ENCODE measurements around the gene RHEBL1. TPM values are rescaled to one million over a fixed set of nuclear protein-coding genes. Genes with fewer than 3 reads are reported as not detected.

Gene RHEBL1
- total RNA-seq, 2 experiments from 2014 or later: 14.8 to 15.8 TPM

DNA sequence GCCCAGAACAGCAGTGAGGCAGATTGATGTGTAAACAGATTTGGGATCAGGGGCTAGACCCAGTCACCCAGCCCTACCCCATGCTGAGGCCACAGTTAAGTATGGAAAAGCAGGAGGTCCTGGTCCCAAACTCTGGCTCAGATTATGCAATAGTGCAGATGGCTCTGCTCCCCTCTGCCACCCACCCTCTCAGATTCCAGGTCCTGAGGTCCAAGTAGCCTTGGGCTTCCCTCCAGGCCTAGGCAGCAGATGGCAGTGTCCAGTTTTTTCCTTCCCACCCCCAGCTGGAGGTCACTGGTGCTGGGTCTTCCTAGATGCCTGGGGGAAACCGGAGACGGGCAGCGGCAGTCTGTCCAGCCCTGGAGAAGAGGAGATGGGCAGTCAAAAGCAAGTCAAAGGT is 27.6 kb upstream of the RHEBL1 start:
- ChIA-PET POLR2A (interaction anchor here (1.6 to 9.1 kb wide), 3 partner anchors 9 to 34 kb away, joined by 8 to 81 read pairs (median 9); partner anchors contain the start of genes LMBR1L and TUBA1B), CTCF (interaction anchor here (0.6 to 5.4 kb wide), 9 partner anchors 10 to 241 kb away, joined by 3 to 112 read pairs (median 14); partner anchors contain the start of genes LMBR1L, RHEBL1, TUBA1B and WNT1)
- H3K27ac Mint-ChIP-seq: no peak overlapping the region
- no peaks in the 10 kb centered on the region for H3K9me3 Mint-ChIP-seq
- H3K4me3 Mint-ChIP-seq: no peak overlapping the region
- no peak for DNase-seq
- peaks cover 47% of the 10 kb centered on the region for H3K36me3 Mint-ChIP-seq (ENCODE audit: low read depth)
- H3K27me3 Mint-ChIP-seq: peaks cover 31% of the 10 kb centered on the region
- H3K4me1 Mint-ChIP-seq: peaks cover 19% of the 10 kb centered on the region

DNA sequence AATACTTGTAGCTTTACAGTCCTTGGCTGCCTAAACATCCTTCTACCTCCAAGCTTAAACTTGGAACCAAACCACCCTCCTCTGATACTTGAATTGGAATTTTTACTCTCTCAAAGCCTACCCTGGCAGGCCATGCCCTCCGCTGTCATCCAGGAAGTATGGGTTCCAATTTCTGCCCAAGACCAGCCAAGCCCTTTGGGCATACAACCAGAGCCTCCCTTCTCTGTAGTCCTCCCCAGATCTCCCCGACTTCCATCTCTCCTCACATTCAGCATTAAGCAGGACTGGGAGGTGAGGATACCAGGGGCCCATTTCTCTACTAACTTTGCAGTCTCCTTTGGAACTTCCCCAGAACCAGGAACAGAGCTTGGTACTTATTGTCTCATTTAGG is 25.2 kb upstream of the RHEBL1 start:
- Mint-ChIP-seq H3K4me3 (no peak overlapping the region), H3K4me1 (peaks cover 42% of the 10 kb centered on the region), H3K27me3 (peaks cover 52% of the 10 kb centered on the region), H3K36me3 (ENCODE audit: low read depth) (peaks cover 29% of the 10 kb centered on the region), H3K9me3 (no peaks in the 10 kb centered on the region), H3K27ac (no peak overlapping the region)
- CTCF ChIA-PET: interaction anchor here (0.8 to 5.0 kb wide), 7 partner anchors 11 to 98 kb away, joined by 3 to 55 read pairs (median 5); partner anchors contain the start of genes DDN and LMBR1L
- POLR2A ChIA-PET: interaction anchor here (0.8 to 4.5 kb wide), 10 partner anchors 14 to 228 kb away, joined by 3 to 26 read pairs (median 5); partner anchors contain the start of genes LMBR1L, RHEBL1, TROAP and TUBA1B
- DNase-seq: no peak

DNA sequence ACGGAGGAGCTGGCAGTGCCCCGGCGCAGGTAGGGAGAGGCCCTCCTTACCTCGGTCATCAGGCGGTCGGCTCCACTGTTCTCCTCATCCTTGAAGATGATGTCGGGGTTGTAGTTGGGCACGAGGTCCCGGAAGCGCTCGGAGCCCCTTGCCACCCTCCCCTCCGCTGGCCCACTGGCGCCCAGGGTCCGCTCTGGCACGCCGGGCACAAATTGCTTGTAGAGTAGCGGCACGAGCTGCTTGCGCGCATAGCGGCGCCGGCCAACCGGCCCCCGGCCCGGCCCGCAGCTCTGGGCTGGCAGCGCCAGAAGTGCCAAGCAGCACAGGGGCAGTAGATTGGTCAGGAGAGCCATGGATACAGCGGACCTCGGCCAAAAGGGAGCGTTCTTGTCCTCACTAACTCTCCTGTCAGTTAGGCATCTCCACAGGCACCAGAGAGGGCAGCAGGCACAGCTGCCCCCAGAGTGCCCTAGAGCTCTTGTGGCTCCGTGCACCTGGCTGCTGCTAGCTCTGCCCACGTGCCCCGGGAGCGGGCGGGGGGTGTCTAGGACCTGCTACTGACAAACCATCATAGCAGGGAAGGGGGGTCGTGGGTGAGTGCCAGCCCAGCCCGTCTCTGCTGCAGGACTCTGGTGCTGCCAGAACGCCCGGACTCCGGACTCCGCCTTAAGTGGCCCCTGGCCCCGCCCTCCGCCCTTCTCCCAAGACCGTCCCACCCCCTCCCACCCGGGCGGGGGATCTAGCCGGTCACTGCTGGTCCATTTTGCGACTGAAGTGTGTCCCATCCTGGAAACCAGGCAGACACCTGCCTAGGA is 24.6 kb upstream of the RHEBL1 start, which contains the start of gene DHH:
Gene DHH (minus strand): TSS at position 642 of the 815 bp plus-strand sequence. CDS start 289 bp downstream, at position 353.
- Mint-ChIP-seq H3K4me3 (peak within 1 kb of the TSS; percentile 10), H3K9me3 (no peaks in the 10 kb centered on the region), H3K27me3 (peaks cover 55% of the 10 kb centered on the region), H3K4me1 (peaks cover 46% of the 10 kb centered on the region), H3K36me3 (ENCODE audit: low read depth) (peaks cover 25% of the 10 kb centered on the region), H3K27ac (no peak within 1 kb of the TSS)
- ChIA-PET POLR2A (interaction anchor here (0.8 to 4.5 kb wide), 12 partner anchors 14 to 229 kb away, joined by 3 to 26 read pairs (median 5); partner anchors contain the start of genes KMT2D, LMBR1L, RHEBL1 and TROAP), CTCF (interaction anchor here (0.6 to 5.0 kb wide), 9 partner anchors 11 to 97 kb away, joined by 3 to 55 read pairs (median 5); partner anchors contain the start of genes DDN, LMBR1L and RHEBL1)
- no peak for DNase-seq

DNA sequence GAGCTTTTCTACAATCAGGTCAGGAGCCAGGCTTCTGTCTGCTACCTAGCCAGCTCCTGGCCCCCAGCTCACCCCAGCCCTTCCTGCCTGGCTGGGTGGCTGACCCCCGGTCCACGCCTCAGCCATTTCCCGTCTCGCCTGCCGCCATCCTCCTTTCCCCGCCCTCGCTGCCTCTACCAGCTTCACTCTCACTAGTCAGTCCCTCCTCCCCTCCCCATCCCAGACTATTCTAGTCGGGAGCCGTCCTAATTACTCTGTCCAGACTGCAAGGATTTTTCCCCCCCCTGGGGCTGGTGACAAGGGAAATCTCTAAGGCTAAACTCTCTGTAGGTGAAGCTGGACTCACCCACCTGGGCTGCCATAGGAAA is 24.0 kb upstream of the RHEBL1 start:
- peaks cover 61% of the 10 kb centered on the region for H3K27me3 Mint-ChIP-seq
- peaks cover 51% of the 10 kb centered on the region for H3K4me1 Mint-ChIP-seq
- CTCF ChIA-PET: interaction anchor here (0.6 to 5.0 kb wide), 11 partner anchors 9 to 141 kb away, joined by 4 to 55 read pairs (median 6); partner anchors contain the start of genes DDN, LMBR1L and RHEBL1
- H3K4me3 Mint-ChIP-seq: peak overlapping the region; percentile 10
- peaks cover 25% of the 10 kb centered on the region for H3K36me3 Mint-ChIP-seq (ENCODE audit: low read depth)
- POLR2A ChIA-PET: interaction anchor here (0.8 to 4.5 kb wide), 7 partner anchors 9 to 50 kb away, joined by 3 to 26 read pairs (median 9); partner anchors contain the start of genes KMT2D, RHEBL1 and TUBA1B
- H3K9me3 Mint-ChIP-seq: no peaks in the 10 kb centered on the region
- DNase-seq: no peak
- no peak overlapping the region for H3K27ac Mint-ChIP-seq

DNA sequence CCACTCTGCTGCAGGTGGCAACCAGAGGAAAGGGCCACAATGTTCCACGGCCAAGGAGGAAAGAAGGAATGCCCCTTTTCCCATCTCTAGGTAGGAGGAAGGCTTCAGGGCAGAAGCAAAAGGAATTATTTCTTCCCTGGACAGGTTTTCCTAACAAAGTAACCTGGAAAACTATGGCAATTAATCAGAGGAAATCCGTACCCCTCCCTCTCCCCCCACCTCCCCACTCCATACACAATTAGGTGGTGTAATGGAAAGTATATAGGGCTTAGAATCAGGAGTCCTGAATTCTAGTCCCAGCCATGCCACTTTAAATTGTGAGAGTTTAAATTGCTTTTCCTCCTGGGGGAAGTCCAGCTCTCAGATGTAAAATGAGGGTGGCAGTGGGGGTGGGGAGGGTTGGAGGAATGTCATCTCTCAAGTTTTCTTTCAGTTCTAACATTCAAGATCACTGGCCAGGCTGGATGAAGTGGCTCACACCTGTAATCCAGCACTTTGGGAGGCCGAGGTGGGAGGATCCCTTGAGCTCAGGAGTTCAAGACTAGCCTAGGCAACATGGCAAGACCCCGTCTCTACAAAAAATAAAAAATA is 23.1 kb upstream of the RHEBL1 start:
- H3K4me1 Mint-ChIP-seq: peaks cover 60% of the 10 kb centered on the region
- H3K27ac Mint-ChIP-seq: no peak overlapping the region
- H3K4me3 Mint-ChIP-seq: no peak overlapping the region
- ChIA-PET POLR2A (interaction anchor here (0.6 to 4.5 kb wide), 11 partner anchors 8 to 38 kb away, joined by 3 to 26 read pairs (median 4); partner anchors contain the start of genes KMT2D, LMBR1L, RHEBL1 and TUBA1B), CTCF (interaction anchor here (0.6 to 5.0 kb wide), 18 partner anchors 8 to 240 kb away, joined by 3 to 55 read pairs (median 4); partner anchors contain the start of genes FKBP11, LMBR1L, RHEBL1 and TUBA1B)
- DNase-seq: no peak
- H3K27me3 Mint-ChIP-seq: peaks cover 66% of the 10 kb centered on the region
- H3K36me3 Mint-ChIP-seq (ENCODE audit: low read depth): peaks cover 17% of the 10 kb centered on the region
- no peaks in the 10 kb centered on the region for H3K9me3 Mint-ChIP-seq

DNA sequence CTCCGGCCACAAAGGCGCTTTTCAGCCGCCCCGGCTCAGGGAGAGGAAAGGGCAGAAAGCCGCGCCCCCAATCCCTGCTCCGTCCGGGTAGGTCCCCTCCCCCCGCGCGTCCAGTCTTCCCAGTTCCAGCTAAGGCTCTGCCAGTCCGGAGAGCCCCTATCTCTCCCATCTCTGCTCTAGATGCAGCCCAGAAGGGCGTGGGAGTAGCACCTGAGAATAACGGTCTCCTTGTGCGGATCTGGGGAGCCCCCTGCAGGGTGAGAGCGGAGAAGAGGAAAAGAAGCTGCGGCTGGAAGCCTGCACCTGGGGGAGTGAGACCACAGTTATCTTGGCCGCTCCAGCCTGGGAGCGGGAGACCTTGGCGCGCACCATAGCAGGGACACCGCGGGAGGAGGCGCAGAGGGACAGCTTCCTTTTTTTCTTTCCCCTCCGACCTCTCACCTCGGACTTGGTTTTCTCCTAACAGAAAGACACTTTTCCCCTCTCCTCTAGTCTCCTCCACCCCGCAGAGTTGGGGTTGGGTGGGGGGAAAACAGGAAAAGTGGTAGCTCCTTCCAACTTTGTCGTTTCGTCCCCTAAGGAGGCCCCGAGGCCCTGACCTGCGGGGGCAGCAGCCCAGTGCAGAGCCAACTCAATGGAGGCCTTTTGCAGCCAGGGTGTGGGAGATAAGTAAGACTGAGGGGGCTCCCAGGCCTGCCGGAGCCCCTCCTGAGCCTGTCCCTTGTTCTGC is 22.5 kb upstream of the RHEBL1 start:
- no peaks in the 10 kb centered on the region for H3K9me3 Mint-ChIP-seq
- CTCF ChIA-PET: interaction anchor here (0.6 to 5.0 kb wide), 17 partner anchors 10 to 1119 kb away, joined by 3 to 55 read pairs (median 4); partner anchors contain the start of genes FKBP11, LMBR1L, RHEBL1 and TUBA1B
- H3K4me3 Mint-ChIP-seq: no peak overlapping the region
- H3K4me1 Mint-ChIP-seq: peaks cover 66% of the 10 kb centered on the region
- peak; percentile 58 for DNase-seq
- peaks cover 66% of the 10 kb centered on the region for H3K27me3 Mint-ChIP-seq
- H3K27ac Mint-ChIP-seq: no peak overlapping the region
- POLR2A ChIA-PET: interaction anchor here (0.6 to 4.5 kb wide), 8 partner anchors 11 to 38 kb away, joined by 3 to 26 read pairs (median 6); partner anchors contain the start of genes LMBR1L, RHEBL1 and TUBA1B
- peaks cover 15% of the 10 kb centered on the region for H3K36me3 Mint-ChIP-seq (ENCODE audit: low read depth)

DNA sequence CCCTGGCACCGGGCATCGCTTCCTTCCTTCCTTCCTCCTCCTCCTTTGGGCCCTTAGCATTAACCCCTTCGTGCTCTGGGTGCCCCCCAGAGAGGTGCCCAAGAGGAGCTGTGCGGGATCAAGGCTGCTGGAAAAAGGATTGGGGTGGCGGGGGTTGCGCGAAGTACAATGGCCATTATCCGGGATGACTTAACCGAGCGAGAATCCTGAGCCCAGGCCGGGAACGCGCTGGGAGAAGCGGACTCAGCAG is 22.0 kb upstream of the RHEBL1 start:
- H3K36me3 Mint-ChIP-seq (ENCODE audit: low read depth): peaks cover 14% of the 10 kb centered on the region
- POLR2A ChIA-PET: interaction anchor here (0.9 to 4.5 kb wide), 6 partner anchors 12 to 38 kb away, joined by 3 to 26 read pairs (median 10); partner anchors contain the start of genes LMBR1L, RHEBL1 and TUBA1B
- H3K27me3 Mint-ChIP-seq: peaks cover 66% of the 10 kb centered on the region
- no peaks in the 10 kb centered on the region for H3K9me3 Mint-ChIP-seq
- H3K27ac Mint-ChIP-seq: no peak overlapping the region
- DNase-seq: no peak
- H3K4me3 Mint-ChIP-seq: no peak overlapping the region
- CTCF ChIA-PET: interaction anchor here (0.6 to 5.0 kb wide), 14 partner anchors 11 to 1120 kb away, joined by 3 to 55 read pairs (median 4); partner anchors contain the start of genes FKBP11, LMBR1L, RHEBL1 and TUBA1B
- H3K4me1 Mint-ChIP-seq: peaks cover 71% of the 10 kb centered on the region

DNA sequence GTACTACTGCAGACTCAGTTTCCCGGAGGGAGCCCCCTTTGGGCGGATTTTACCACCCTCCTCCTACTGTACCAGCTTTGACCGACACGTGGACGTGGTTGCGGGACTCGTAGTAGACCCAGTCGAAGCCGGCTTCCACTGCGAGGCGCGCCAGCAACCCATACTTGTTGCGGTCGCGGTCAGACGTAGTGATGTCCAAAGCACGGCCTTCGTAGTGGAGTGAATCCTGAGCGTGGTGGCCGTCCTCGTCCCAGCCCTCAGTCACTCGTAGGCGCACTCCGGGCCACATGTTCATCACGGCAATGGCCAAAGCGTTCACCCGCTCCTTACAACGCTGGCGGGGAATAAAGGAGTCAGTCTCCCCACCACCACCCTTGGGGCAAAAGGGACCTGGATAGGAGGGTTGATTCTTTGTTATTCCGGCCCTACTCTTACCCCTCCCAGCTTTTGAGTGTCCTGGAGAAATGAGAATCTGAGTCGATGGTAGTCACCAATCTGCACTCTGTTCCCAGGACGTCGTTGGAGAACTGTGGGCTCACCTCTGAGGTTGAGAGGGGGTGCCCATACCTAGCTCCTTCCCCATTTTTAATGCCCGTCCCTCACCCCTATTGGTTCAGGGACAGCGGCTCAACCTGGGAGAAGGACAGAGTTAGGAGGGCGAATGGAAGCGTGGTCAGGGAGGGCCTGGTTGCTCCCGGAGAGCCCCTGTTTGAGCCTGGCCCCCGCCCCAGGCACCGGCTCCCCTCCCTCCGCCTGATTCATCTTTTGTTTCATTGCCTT is 21.5 kb upstream of the RHEBL1 start:
- no peak overlapping the region for H3K27ac Mint-ChIP-seq
- CTCF ChIA-PET: interaction anchor here (0.6 to 5.0 kb wide), 12 partner anchors 11 to 1120 kb away, joined by 3 to 55 read pairs (median 4); partner anchors contain the start of genes FKBP11, LMBR1L, RHEBL1 and TUBA1B
- peaks cover 11% of the 10 kb centered on the region for H3K36me3 Mint-ChIP-seq (ENCODE audit: low read depth)
- H3K27me3 Mint-ChIP-seq: peaks cover 66% of the 10 kb centered on the region
- no peak for DNase-seq
- POLR2A ChIA-PET: interaction anchor here (1.2 to 4.5 kb wide), 3 partner anchors 19 to 39 kb away, joined by 8 to 26 read pairs (median 11); partner anchors contain the start of genes LMBR1L and TUBA1B
- peak overlapping the region; percentile 43 for H3K4me3 Mint-ChIP-seq
- H3K4me1 Mint-ChIP-seq: peaks cover 75% of the 10 kb centered on the region
- H3K9me3 Mint-ChIP-seq: no peaks in the 10 kb centered on the region

DNA sequence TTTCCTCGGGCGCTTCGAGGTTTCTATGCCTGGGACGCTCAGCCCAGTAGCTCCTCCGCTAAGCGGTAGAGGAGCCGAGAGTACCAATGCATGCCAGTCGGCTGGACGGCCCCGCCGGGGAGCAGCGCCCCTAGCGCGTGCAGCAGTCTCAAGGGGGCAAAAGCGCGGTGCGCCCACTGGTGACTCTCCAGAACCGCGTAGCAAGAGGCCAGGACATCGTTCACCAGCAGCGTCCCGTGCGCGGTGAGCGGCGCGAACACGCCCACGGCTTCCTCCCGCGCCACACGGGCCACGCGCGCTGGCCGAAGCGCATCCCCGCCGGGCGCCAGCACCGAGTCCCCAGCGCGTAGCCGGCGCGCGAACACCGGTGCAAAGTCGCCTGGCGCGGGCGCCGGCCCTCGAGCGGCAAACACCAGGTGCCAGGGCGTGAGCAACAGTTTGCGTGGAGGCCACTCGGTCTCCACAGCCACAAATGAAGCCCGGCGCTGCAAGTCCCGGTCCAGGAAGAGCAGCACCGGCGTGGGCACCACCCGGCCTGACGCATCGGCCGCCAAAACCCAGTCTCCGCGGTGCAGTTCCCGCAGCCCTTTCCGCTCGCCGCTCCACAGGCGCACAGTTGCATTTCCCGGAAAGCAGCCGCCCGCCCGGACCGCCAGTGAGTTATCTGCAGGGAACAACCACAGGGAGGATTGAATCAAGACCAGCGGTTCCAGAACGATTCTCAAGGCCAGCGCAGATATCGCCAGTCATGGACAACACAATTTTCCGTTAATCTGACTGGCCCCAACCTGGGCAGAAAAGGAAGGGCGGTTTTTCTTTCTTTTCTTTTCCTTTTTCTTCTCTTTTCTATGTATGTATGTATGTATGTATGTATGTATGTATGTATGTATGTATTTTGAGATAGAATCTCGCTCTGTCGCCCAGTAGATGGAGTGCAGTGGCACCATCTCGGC is 20.3 kb upstream of the RHEBL1 start:
- peaks cover 59% of the 10 kb centered on the region for H3K27me3 Mint-ChIP-seq
- ChIA-PET POLR2A (interaction anchor here (0.6 to 6.4 kb wide), 6 partner anchors 20 to 145 kb away, joined by 3 to 74 read pairs (median 6); partner anchors contain the start of genes LMBR1L, RHEBL1 and TUBA1B), CTCF (interaction anchor here (0.7 to 6.5 kb wide), 13 partner anchors 8 to 154 kb away, joined by 3 to 116 read pairs (median 32); partner anchors contain the start of genes LMBR1L, RHEBL1, TUBA1A and TUBA1B)
- H3K4me3 Mint-ChIP-seq: peak overlapping the region; percentile 65
- peak overlapping the region; percentile 58 for H3K27ac Mint-ChIP-seq
- H3K36me3 Mint-ChIP-seq (ENCODE audit: low read depth): peaks cover 3% of the 10 kb centered on the region
- H3K4me1 Mint-ChIP-seq: peaks cover 73% of the 10 kb centered on the region
- no peaks in the 10 kb centered on the region for H3K9me3 Mint-ChIP-seq
- peak; percentile 58 for DNase-seq

DNA sequence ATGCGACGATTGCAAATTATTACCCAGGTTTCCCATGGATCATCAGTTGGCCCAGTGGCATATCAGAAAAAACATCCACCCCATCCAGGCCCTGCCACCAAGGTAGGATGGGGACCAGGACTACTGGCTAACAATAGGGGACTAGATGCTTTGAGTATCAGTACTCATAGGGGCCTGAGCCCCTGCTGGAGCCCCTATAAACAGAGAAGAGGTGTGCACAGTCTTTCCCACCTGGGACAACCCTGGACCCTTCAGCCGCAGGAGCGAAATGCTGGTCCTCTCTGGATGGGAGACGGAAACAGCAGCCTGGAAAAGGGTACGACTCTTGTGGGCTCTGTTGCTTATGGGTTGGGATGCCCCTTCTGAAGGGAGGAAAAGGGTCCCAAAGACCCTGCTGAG is 19.2 kb upstream of the RHEBL1 start:
- Mint-ChIP-seq H3K9me3 (peaks cover 4% of the 10 kb centered on the region), H3K36me3 (ENCODE audit: low read depth) (no peaks in the 10 kb centered on the region), H3K27me3 (peaks cover 50% of the 10 kb centered on the region), H3K4me1 (peaks cover 70% of the 10 kb centered on the region), H3K4me3 (no peak overlapping the region), H3K27ac (no peak overlapping the region)
- POLR2A ChIA-PET: interaction anchor here (0.7 to 6.4 kb wide), 11 partner anchors 9 to 234 kb away, joined by 3 to 74 read pairs (median 5); partner anchors contain the start of genes KMT2D, LMBR1L, RHEBL1 and TROAP
- DNase-seq: no peak
- CTCF ChIA-PET: interaction anchor here (0.8 to 6.5 kb wide), 28 partner anchors 10 to 248 kb away, joined by 3 to 116 read pairs (median 5); partner anchors contain the start of genes C1QL4, DDX23, LMBR1L and RHEBL1

Measured in activated CD4-positive, alpha-beta memory T cell treated with anti-CD3 and anti-CD28 coated beads, Interleukin-2, amount 10 ng/mL, durations not matched to agents 7 days and 5 days (primary cell).